Activated CD8-positive, alpha-beta memory T cell treated with anti-CD3 and anti-CD28 coated beads for 36 hours (primary cell): ENCODE measurements around the gene ASIC1. TPM values are rescaled to one million over a fixed set of nuclear protein-coding genes. Genes with fewer than 3 reads are reported as not detected.

ENCODE experiments used
- total RNA-seq, 2 experiments: library from RNA; stranded (reverse); gene quantifications; one replicate each; pipeline ENCODE4 v1.2.3, GENCODE V29; 2021

ASIC1 gene
- total RNA-seq, 2 experiments from 2014 or later: 11.1 to 13.3 TPM

Other genes starting within 250 kb of the ASIC1 start
- 1 to 10 TPM; 5.3 to 5.4 TPM for gene NCKAP5L, start 229.2 kb upstream of the ASIC1 start, total RNA-seq
- 1 to 10 TPM; 5.7 to 6.0 TPM for gene BCDIN3D, start 214.5 kb upstream of the ASIC1 start, total RNA-seq
- 1 to 10 TPM in 1 of 2 experiments, under 1 TPM in 1; 0.23 to 1.0 TPM for gene FAIM2, start 153.7 kb upstream of the ASIC1 start, total RNA-seq
- gene AQP2, start 106.9 kb upstream of the ASIC1 start, total RNA-seq: not detected
- gene AQP5, start 95.7 kb upstream of the ASIC1 start, total RNA-seq: not detected
- gene AQP6, start 84.6 kb upstream of the ASIC1 start, total RNA-seq: not detected
- gene RACGAP1, start 32.1 kb upstream of the ASIC1 start, total RNA-seq: 10 to 100 TPM; 83.8 to 89.6 TPM
- 10 to 100 TPM; 75.1 to 76.6 TPM for gene SMARCD1, start 27.7 kb downstream of the ASIC1 start, total RNA-seq
- gene GPD1, start 46.4 kb downstream of the ASIC1 start, total RNA-seq: under 1 TPM; 0.40 to 0.44 TPM
- gene COX14, start 54.6 kb downstream of the ASIC1 start, total RNA-seq: 10 to 100 TPM; 59.2 to 65.5 TPM
- 10 to 100 TPM; 52.8 to 56.1 TPM for gene CERS5, start 109.8 kb downstream of the ASIC1 start, total RNA-seq
- 10 to 100 TPM; 83.0 to 85.4 TPM for gene LIMA1, start 225.9 kb downstream of the ASIC1 start, total RNA-seq